ENCODE measurements around the gene PTGES2.

GRCh38 chr9:128107468-128108268, 19.9 kb downstream of the PTGES2 start:
- TF ChIP-seq CTCF (IDR thresholded peaks at IDR 0.05; ENCODE audit: poor library complexity, severe bottlenecking) = no peak
- no peak for TF ChIP-seq REST (IDR thresholded peaks at IDR 0.05; ENCODE audit: borderline replicate concordance)
- no peak for TF ChIP-seq POLR2AphosphoS5 (IDR thresholded peaks at IDR 0.05)
- TF ChIP-seq TAF1 (IDR thresholded peaks at IDR 0.05; ENCODE audit: low read depth) = no peak
- no peak for TF ChIP-seq SMC3 (conservative IDR thresholded peaks at IDR 0.05; ENCODE audit: poor library complexity)
- no peak for TF ChIP-seq EP300 (conservative IDR thresholded peaks at IDR 0.05; ENCODE audit: poor library complexity, severe bottlenecking)

Measured in neural cell (in vitro differentiated cells).